DOHH2 (cell line): ENCODE data around the gene SIPA1.

Source experiments
- EZH2phosphoT487 ChIP-seq: fragments of 200-600 bp; sonication (generic); IDR thresholded peaks from 2 replicates; pipeline ENCODE4 v1.6.1; 2017; ENCODE audit warnings: borderline replicate concordance, mild to moderate bottlenecking, antibody characterized with exemption, low read length, moderate library complexity, mixed read lengths
- TF ChIP-seq, protein P1 (sequence below): fragments of 200-600 bp; sonication (generic); IDR thresholded peaks from one replicate; pipeline ENCODE4 v1.5.1; 2014; ENCODE audit warnings: antibody characterized with exemption, mild to moderate bottlenecking, low read depth, low read length; ENCODE audit not compliant: poor library complexity, severe bottlenecking

DNA sequence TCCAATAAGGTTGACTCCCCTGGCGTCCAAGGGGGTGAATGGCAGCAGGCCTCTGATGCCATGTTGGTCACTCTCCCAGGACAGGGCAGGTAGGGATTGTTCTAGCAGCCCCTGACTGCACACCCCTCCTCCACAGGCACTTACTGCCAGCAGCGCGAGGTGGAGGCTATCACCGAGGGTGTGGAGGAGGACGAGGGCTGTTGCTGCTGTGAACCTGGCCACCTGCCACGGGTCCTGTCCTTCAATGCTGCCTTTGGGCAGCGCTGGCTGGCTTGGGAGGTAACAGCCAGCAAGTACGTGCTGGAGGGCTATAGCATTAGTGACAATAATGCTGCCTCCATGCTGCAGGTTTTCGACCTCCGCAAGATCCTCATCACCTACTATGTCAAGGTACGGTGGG, 7.7 kb upstream of the SIPA1 start:
- TF ChIP-seq EZH2phosphoT487 = no peak
- TF ChIP-seq, protein P1, sequence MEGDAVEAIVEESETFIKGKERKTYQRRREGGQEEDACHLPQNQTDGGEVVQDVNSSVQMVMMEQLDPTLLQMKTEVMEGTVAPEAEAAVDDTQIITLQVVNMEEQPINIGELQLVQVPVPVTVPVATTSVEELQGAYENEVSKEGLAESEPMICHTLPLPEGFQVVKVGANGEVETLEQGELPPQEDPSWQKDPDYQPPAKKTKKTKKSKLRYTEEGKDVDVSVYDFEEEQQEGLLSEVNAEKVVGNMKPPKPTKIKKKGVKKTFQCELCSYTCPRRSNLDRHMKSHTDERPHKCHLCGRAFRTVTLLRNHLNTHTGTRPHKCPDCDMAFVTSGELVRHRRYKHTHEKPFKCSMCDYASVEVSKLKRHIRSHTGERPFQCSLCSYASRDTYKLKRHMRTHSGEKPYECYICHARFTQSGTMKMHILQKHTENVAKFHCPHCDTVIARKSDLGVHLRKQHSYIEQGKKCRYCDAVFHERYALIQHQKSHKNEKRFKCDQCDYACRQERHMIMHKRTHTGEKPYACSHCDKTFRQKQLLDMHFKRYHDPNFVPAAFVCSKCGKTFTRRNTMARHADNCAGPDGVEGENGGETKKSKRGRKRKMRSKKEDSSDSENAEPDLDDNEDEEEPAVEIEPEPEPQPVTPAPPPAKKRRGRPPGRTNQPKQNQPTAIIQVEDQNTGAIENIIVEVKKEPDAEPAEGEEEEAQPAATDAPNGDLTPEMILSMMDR = no peak
